SK-N-DZ (cell line): ENCODE data around the gene SCN9A.
"Not testable (repeated sequence)": the region's sequence is repeated elsewhere in the genome, so short reads cannot be mapped to it uniquely, and the experiment has no call there.

ENCODE experiments used
- DNase-seq: peaks from one replicate; pipeline ENCODE4 v3.0.0-alpha.2; 2015; ENCODE audit warnings: low spot score

SCN9A gene

GRCh38 chr2:166246901-166247300 is 128.8 kb downstream of the SCN9A start:
- DNase-seq = no peak

GRCh38 chr2:166242309-166242708 is 133.4 kb downstream of the SCN9A start:
- no peak for DNase-seq

GRCh38 chr2:166240387-166241313 is 135.1 kb downstream of the SCN9A start:
- no peak for DNase-seq

GRCh38 chr2:166239548-166239947 is 136.2 kb downstream of the SCN9A start:
- no peak for DNase-seq

GRCh38 chr2:166238176-166238575 is 137.6 kb downstream of the SCN9A start:
- DNase-seq = no peak

- no peak for DNase-seq
Measured at GRCh38 chr2:166234112-166234846, 141.5 kb downstream of the SCN9A start.

- DNase-seq = no peak
Measured at GRCh38 chr2:166233244-166233643, 142.5 kb downstream of the SCN9A start.

- DNase-seq = no peak
Measured at GRCh38 chr2:166230724-166231070, 145.0 kb downstream of the SCN9A start.

- DNase-seq = no peak
Measured at GRCh38 chr2:166230024-166230723, 145.6 kb downstream of the SCN9A start.

- no peak for DNase-seq
Measured at GRCh38 chr2:166229678-166230023, 146.1 kb downstream of the SCN9A start.

GRCh38 chr2:166224197-166224596 is 151.5 kb downstream of the SCN9A start:
- DNase-seq = no peak

GRCh38 chr2:166223298-166223697 is 152.4 kb downstream of the SCN9A start:
- no peak for DNase-seq

GRCh38 chr2:166211079-166211478 is 164.7 kb downstream of the SCN9A start:
- no peak for DNase-seq

- not testable (repeated sequence) for DNase-seq
Measured at GRCh38 chr2:166209944-166210343, 165.8 kb downstream of the SCN9A start.

- not testable (repeated sequence) for DNase-seq
Measured at GRCh38 chr2:166209367-166209766, 166.4 kb downstream of the SCN9A start.

GRCh38 chr2:166206153-166206552 is 169.6 kb downstream of the SCN9A start:
- DNase-seq = not testable (repeated sequence)

GRCh38 chr2:166202778-166203177 is 173.0 kb downstream of the SCN9A start:
- no peak for DNase-seq

- no peak for DNase-seq
Measured at GRCh38 chr2:166197446-166197845, 178.3 kb downstream of the SCN9A start.

GRCh38 chr2:166193407-166193806 is 182.3 kb downstream of the SCN9A start:
- no peak for DNase-seq

- no peak for DNase-seq
Measured at GRCh38 chr2:166188084-166188483, 187.7 kb downstream of the SCN9A start.

- DNase-seq = no peak
Measured at GRCh38 chr2:166184789-166185188, 191.0 kb downstream of the SCN9A start.

- no peak for DNase-seq
Measured at GRCh38 chr2:166181813-166182154, 194.0 kb downstream of the SCN9A start.
